Endothelial cell (in vitro differentiated cells): ENCODE results near the gene DDX51. TPM values are rescaled to one million over a fixed set of nuclear protein-coding genes. Genes with fewer than 3 reads are reported as not detected.
"Not testable (repeated sequence)": the region's sequence is repeated elsewhere in the genome, so short reads cannot be mapped to it uniquely, and the experiment has no call there.

Experiments used
- DNase-seq: peaks from one replicate; pipeline ENCODE4 v3.0.0; 2021; ENCODE audit warnings: low spot score
- H3K27ac Mint-ChIP-seq: one replicate; pipeline ENCODE4 v1.8.0; 2021; ENCODE audit warnings: mixed read lengths, inconsistent platforms; ENCODE audit not compliant: unreplicated experiment
- H3K27me3 Mint-ChIP-seq: one replicate; pipeline ENCODE4 v1.8.0; 2021; ENCODE audit warnings: mild to moderate bottlenecking, moderate library complexity, mixed read lengths, inconsistent platforms; ENCODE audit not compliant: unreplicated experiment
- H3K36me3 Mint-ChIP-seq: one replicate; pipeline ENCODE4 v1.8.0; 2021; ENCODE audit warnings: mild to moderate bottlenecking, low read depth, mixed read lengths, inconsistent platforms; ENCODE audit not compliant: unreplicated experiment
- H3K4me1 Mint-ChIP-seq: one replicate; pipeline ENCODE4 v1.8.0; 2021; ENCODE audit warnings: mild to moderate bottlenecking, mixed read lengths, inconsistent platforms; ENCODE audit not compliant: unreplicated experiment
- H3K4me3 Mint-ChIP-seq: one replicate; pipeline ENCODE4 v1.8.0; 2021; ENCODE audit warnings: mild to moderate bottlenecking, mixed read lengths, inconsistent platforms; ENCODE audit not compliant: unreplicated experiment
- H3K9me3 Mint-ChIP-seq: one replicate; pipeline ENCODE4 v1.8.0; 2021; ENCODE audit warnings: mixed read lengths, inconsistent platforms; ENCODE audit not compliant: unreplicated experiment
- CTCF ChIP-seq: fragments of 200-600 bp; sonication (generic); IDR thresholded peaks from one replicate; pipeline ENCODE4 v1.5.0; 2021; ENCODE audit warnings: antibody characterized with exemption; ENCODE audit not compliant: unreplicated experiment
- total RNA-seq: library from RNA; stranded (reverse); fragmentation: NEBNext Ultra II Directional; extraction: Animal tissue kit (Norgen Biotek cat#: 25700); gene quantifications from one replicate; pipeline ENCODE4 v1.2.1, GENCODE V29; 2021; ENCODE audit not compliant: unreplicated experiment

The DDX51 gene
- total RNA-seq, 1 donor from 2014 or later: 16.1 TPM

- peaks cover 13% of the 10 kb centered on the region for H3K36me3 Mint-ChIP-seq
- H3K27me3 Mint-ChIP-seq: peaks cover 1% of the 10 kb centered on the region
- no peak overlapping the region for H3K4me3 Mint-ChIP-seq
- H3K27ac Mint-ChIP-seq: no peak overlapping the region
- TF ChIP-seq CTCF: no peak
- no peaks in the 10 kb centered on the region for H3K4me1 Mint-ChIP-seq
- DNase-seq: no peak
- H3K9me3 Mint-ChIP-seq: no peaks in the 10 kb centered on the region
Observed at GRCh38 chr12:132105467-132105866, 38.7 kb downstream of the DDX51 start.

GRCh38 chr12:132103542-132104308, 40.4 kb downstream of the DDX51 start:
- no peaks in the 10 kb centered on the region for H3K4me1 Mint-ChIP-seq
- no peaks in the 10 kb centered on the region for H3K9me3 Mint-ChIP-seq
- H3K4me3 Mint-ChIP-seq: no peak overlapping the region
- no peak for DNase-seq
- peaks cover 11% of the 10 kb centered on the region for H3K36me3 Mint-ChIP-seq
- TF ChIP-seq CTCF: no peak
- no peak overlapping the region for H3K27ac Mint-ChIP-seq
- peaks cover 1% of the 10 kb centered on the region for H3K27me3 Mint-ChIP-seq

GRCh38 chr12:132103072-132103471, 41.0 kb downstream of the DDX51 start:
- H3K4me3 Mint-ChIP-seq, H3K4me1 Mint-ChIP-seq, H3K9me3 Mint-ChIP-seq, DNase-seq, H3K27me3 Mint-ChIP-seq, H3K27ac Mint-ChIP-seq: not testable (repeated sequence)
- H3K36me3 Mint-ChIP-seq: peaks cover 11% of the 10 kb centered on the region

- H3K27ac Mint-ChIP-seq: no peak overlapping the region
- H3K4me1 Mint-ChIP-seq: no peaks in the 10 kb centered on the region
- no peak for DNase-seq
- H3K9me3 Mint-ChIP-seq: no peaks in the 10 kb centered on the region
- peaks cover 1% of the 10 kb centered on the region for H3K27me3 Mint-ChIP-seq
- H3K36me3 Mint-ChIP-seq: peaks cover 11% of the 10 kb centered on the region
- no peak for TF ChIP-seq CTCF
- H3K4me3 Mint-ChIP-seq: no peak overlapping the region
Observed at GRCh38 chr12:132102297-132102696, 41.8 kb downstream of the DDX51 start.

GRCh38 chr12:132100306-132101065, 43.6 kb downstream of the DDX51 start:
- H3K4me3 Mint-ChIP-seq: no peak overlapping the region
- H3K36me3 Mint-ChIP-seq: peaks cover 24% of the 10 kb centered on the region
- no peak overlapping the region for H3K27ac Mint-ChIP-seq
- H3K4me1 Mint-ChIP-seq: peaks cover 5% of the 10 kb centered on the region
- DNase-seq: no peak
- H3K9me3 Mint-ChIP-seq: peaks cover 5% of the 10 kb centered on the region
- TF ChIP-seq CTCF: no peak
- peaks cover 1% of the 10 kb centered on the region for H3K27me3 Mint-ChIP-seq
